ENCODE results near the gene ANKH. TPM values are rescaled to one million over a fixed set of nuclear protein-coding genes. Genes with fewer than 3 reads are reported as not detected.

Gene ANKH
- total and polyA plus RNA-seq, 4 donors = 9.3 to 57.1 (median 37.4) TPM

DNA sequence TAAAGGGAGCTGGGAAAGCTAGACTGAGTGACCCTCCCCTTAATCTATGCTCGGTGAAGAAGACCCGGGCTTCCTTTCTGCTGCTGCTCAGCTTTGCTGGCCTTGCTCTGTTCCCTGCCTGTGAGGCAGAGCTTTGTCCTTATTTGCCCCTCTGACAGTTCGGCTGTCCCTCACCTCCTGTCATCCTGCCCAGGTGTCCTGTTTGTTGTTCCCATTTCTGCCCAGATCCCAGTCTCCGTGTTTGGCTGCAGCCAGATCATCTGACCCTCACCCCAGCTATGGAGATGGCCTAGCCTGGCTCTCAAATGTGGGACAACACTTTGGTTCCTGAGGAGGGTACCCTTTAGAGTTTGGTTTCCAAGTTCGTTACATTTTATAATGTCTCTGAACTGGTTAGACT is 186.8 kb downstream of the ANKH start:
- H3K27ac ChIP-seq (ENCODE audit: low read depth in 1 of 2, low read length in 2 of 2) = peak overlapping the region; percentile 82 to 91
- no peak for DNase-seq (ENCODE audit: low spot score)
- H3K27me3 ChIP-seq (ENCODE audit: control insufficient read depth in 4 of 4, insufficient read depth in 4 of 4, low read length in 3 of 4) = no peaks in the 10 kb centered on the region
- H3K9ac ChIP-seq (ENCODE audit: low read depth in 1 of 2, low read length in 2 of 2) = peak overlapping the region in 1 of 2 donors; percentile 79
- H3K9me3 ChIP-seq (ENCODE audit: control insufficient read depth in 4 of 4, low read length in 3 of 4) = no peaks in the 10 kb centered on the region
- 37% methylated on average over 5 of the region's 5 CpGs for WGBS
- peaks cover 0 to 34% (median 24%) of the 10 kb centered on the region in 4 donors for H3K4me1 ChIP-seq (ENCODE audit: control insufficient read depth in 4 of 4, insufficient read depth in 4 of 4, low read length in 3 of 4)
- peaks cover 5 to 44% (median 38%) of the 10 kb centered on the region in 4 donors for H3K36me3 ChIP-seq (ENCODE audit: control insufficient read depth in 4 of 4, insufficient read depth in 3 of 4, low read depth in 1 of 4, low read length in 3 of 4)
- TF ChIP-seq JUND (IDR thresholded peaks at IDR 0.05) (peak; percentile 30 to 65), EGR1 (IDR thresholded peaks at IDR 0.05; ENCODE audit: low read depth in 2 of 2) (no peak), ZBTB33 (IDR thresholded peaks at IDR 0.05) (no peak), HNF4G (IDR thresholded peaks at IDR 0.05) (no peak), RXRA (IDR thresholded peaks at IDR 0.05) (peak; percentile 99), RAD21 (IDR thresholded peaks at IDR 0.05) (peak; percentile 44 to 56), NR2F2 (IDR thresholded peaks at IDR 0.05) (peak; percentile 28), SP1 (IDR thresholded peaks at IDR 0.05) (peak; percentile 88), FOXA2 (IDR thresholded peaks at IDR 0.05) (peak; percentile 42), YY1 (IDR thresholded peaks at IDR 0.05) (peak; percentile 88), FOXA1 (IDR thresholded peaks at IDR 0.05) (peak; percentile 45), HNF4A (conservative IDR thresholded peaks at IDR 0.05) (peak; percentile 68 to 75)
- TF ChIP-seq, protein P1, sequence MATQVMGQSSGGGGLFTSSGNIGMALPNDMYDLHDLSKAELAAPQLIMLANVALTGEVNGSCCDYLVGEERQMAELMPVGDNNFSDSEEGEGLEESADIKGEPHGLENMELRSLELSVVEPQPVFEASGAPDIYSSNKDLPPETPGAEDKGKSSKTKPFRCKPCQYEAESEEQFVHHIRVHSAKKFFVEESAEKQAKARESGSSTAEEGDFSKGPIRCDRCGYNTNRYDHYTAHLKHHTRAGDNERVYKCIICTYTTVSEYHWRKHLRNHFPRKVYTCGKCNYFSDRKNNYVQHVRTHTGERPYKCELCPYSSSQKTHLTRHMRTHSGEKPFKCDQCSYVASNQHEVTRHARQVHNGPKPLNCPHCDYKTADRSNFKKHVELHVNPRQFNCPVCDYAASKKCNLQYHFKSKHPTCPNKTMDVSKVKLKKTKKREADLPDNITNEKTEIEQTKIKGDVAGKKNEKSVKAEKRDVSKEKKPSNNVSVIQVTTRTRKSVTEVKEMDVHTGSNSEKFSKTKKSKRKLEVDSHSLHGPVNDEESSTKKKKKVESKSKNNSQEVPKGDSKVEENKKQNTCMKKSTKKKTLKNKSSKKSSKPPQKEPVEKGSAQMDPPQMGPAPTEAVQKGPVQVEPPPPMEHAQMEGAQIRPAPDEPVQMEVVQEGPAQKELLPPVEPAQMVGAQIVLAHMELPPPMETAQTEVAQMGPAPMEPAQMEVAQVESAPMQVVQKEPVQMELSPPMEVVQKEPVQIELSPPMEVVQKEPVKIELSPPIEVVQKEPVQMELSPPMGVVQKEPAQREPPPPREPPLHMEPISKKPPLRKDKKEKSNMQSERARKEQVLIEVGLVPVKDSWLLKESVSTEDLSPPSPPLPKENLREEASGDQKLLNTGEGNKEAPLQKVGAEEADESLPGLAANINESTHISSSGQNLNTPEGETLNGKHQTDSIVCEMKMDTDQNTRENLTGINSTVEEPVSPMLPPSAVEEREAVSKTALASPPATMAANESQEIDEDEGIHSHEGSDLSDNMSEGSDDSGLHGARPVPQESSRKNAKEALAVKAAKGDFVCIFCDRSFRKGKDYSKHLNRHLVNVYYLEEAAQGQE (IDR thresholded peaks at IDR 0.05) = peak; percentile 69
- no peak overlapping the region for H3K4me3 ChIP-seq (ENCODE audit: low read depth in 1 of 3, low read length in 3 of 3)

GRCh38 chr5:14683906-14684455 is 187.6 kb downstream of the ANKH start:
- H3K9ac ChIP-seq (ENCODE audit: low read depth in 1 of 2, low read length in 2 of 2) = peak overlapping the region in 1 of 2 donors; percentile 60
- peaks cover 0 to 34% (median 24%) of the 10 kb centered on the region in 4 donors for H3K4me1 ChIP-seq (ENCODE audit: control insufficient read depth in 4 of 4, insufficient read depth in 4 of 4, low read length in 3 of 4)
- TF ChIP-seq HNF4G (IDR thresholded peaks at IDR 0.05) (no peak), TAF1 (conservative IDR thresholded peaks at IDR 0.05) (no peak), GABPA (IDR thresholded peaks at IDR 0.05 in 1 of 2, conservative IDR thresholded peaks at IDR 0.05 in 1 of 2) (no peak), NR2F2 (IDR thresholded peaks at IDR 0.05) (no peak), YY1 (IDR thresholded peaks at IDR 0.05) (no peak), FOXA1 (IDR thresholded peaks at IDR 0.05) (no peak), FOXA2 (IDR thresholded peaks at IDR 0.05) (no peak), SP1 (IDR thresholded peaks at IDR 0.05) (no peak), RAD21 (IDR thresholded peaks at IDR 0.05) (no peak), RXRA (IDR thresholded peaks at IDR 0.05) (no peak)
- TF ChIP-seq, protein P1 (IDR thresholded peaks at IDR 0.05) = no peak
- TF ChIP-seq, protein P2, sequence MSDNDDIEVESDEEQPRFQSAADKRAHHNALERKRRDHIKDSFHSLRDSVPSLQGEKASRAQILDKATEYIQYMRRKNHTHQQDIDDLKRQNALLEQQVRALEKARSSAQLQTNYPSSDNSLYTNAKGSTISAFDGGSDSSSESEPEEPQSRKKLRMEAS (IDR thresholded peaks at IDR 0.05) = no peak
- peaks cover 7 to 43% (median 35%) of the 10 kb centered on the region in 4 donors for H3K36me3 ChIP-seq (ENCODE audit: control insufficient read depth in 4 of 4, insufficient read depth in 3 of 4, low read depth in 1 of 4, low read length in 3 of 4)
- no peak overlapping the region for H3K4me3 ChIP-seq (ENCODE audit: low read depth in 1 of 3, low read length in 3 of 3)
- H3K27ac ChIP-seq (ENCODE audit: low read depth in 1 of 2, low read length in 2 of 2) = peak overlapping the region; percentile 82 to 91
- H3K9me3 ChIP-seq (ENCODE audit: control insufficient read depth in 4 of 4, low read length in 3 of 4) = no peaks in the 10 kb centered on the region
- DNase-seq (ENCODE audit: low spot score) = no peak
- H3K27me3 ChIP-seq (ENCODE audit: control insufficient read depth in 4 of 4, insufficient read depth in 4 of 4, low read length in 3 of 4) = no peaks in the 10 kb centered on the region
- 42% methylated on average over 4 of the region's 4 CpGs for WGBS
